Central memory CD8-positive, alpha-beta T cell (primary cell): ENCODE data around the gene CCDC87.
"Not testable (repeated sequence)": the region's sequence is repeated elsewhere in the genome, so short reads cannot be mapped to it uniquely, and the experiment has no call there.

Experiments used
- ATAC-seq: fragments of 150-1000 bp; cut with Tn5 transposase; replicated peaks from 2 replicates; pipeline ENCODE4 v1.10.0; 2022; ENCODE audit warnings: mild to moderate bottlenecking, moderate FRiP score, moderate number of reproducible peaks; ENCODE audit not compliant: poor library complexity, severe bottlenecking; ENCODE audit errors: extremely low read depth
- DNase-seq, 2 donors: peaks; one replicate each; pipeline ENCODE4 v3.0.0; 2021; ENCODE audit warnings: low spot score in 2 of 2
- H3K27ac Mint-ChIP-seq: one replicate; pipeline ENCODE4 v1.8.0; 2022; ENCODE audit warnings: low read depth, mild to moderate bottlenecking, moderate library complexity, mixed read lengths
- H3K27me3 Mint-ChIP-seq: one replicate; pipeline ENCODE4 v1.8.0; 2022; ENCODE audit warnings: mixed read lengths
- H3K36me3 Mint-ChIP-seq: one replicate; pipeline ENCODE4 v1.8.0; 2022; ENCODE audit warnings: mild to moderate bottlenecking, moderate library complexity, mixed read lengths; ENCODE audit not compliant: insufficient read depth
- H3K4me1 Mint-ChIP-seq: one replicate; pipeline ENCODE4 v1.8.0; 2022; ENCODE audit warnings: mixed read lengths
- H3K4me3 Mint-ChIP-seq: one replicate; pipeline ENCODE4 v1.8.0; 2022; ENCODE audit warnings: mild to moderate bottlenecking, moderate library complexity, mixed read lengths
- H3K9me3 Mint-ChIP-seq: one replicate; pipeline ENCODE4 v1.8.0; 2022; ENCODE audit warnings: mixed read lengths

The CCDC87 gene

DNA sequence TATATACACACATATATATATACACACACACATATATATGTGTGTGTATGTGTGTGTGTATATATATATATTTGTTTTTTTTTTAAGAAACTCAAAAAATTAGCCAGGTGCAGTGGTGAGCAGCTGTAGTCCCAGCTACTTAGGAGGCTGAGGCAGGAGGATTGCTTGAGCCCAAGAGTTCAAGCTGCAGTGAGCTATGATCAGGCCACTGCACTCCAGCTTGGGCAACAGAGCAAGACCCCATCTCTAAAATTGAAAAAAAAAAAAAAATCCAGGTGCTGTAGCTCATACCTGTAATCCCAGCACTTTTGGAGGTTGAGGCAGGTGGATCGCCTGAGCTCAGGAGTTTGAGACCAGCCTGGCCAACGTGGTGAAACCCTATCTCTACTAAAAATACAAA lies 3.5 kb downstream of the CCDC87 start:
- Mint-ChIP-seq H3K36me3 (peaks cover 13% of the 10 kb centered on the region), H3K4me1 (peaks cover 19% of the 10 kb centered on the region)
- not testable (repeated sequence) for H3K4me3 Mint-ChIP-seq, H3K27ac Mint-ChIP-seq, H3K27me3 Mint-ChIP-seq, H3K9me3 Mint-ChIP-seq, ATAC-seq, DNase-seq

DNA sequence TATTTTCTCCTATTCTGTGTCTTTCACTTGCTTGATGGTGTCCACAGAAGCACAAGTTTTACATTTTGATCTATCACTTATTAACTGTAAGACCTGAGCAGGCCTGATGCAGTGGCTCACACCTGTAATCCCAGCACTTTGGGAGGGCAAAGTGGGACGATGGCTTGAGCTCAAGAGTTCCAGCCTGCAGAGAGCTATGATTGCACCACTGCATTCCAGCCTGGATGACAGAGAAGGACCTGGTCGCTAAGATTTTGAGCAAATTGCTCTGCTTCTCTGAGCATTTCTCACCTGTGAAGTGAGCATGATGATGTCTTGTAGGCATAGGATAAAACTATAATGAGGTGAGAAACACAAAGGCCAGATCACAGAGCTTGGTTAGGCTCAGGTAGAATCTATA lies 6.7 kb downstream of the CCDC87 start:
- ATAC-seq (no peak), DNase-seq (no peak)
- Mint-ChIP-seq H3K27me3 (no peaks in the 10 kb centered on the region), H3K4me1 (no peaks in the 10 kb centered on the region), H3K9me3 (no peaks in the 10 kb centered on the region), H3K36me3 (no peaks in the 10 kb centered on the region), H3K27ac (no peak overlapping the region), H3K4me3 (no peak overlapping the region)

DNA sequence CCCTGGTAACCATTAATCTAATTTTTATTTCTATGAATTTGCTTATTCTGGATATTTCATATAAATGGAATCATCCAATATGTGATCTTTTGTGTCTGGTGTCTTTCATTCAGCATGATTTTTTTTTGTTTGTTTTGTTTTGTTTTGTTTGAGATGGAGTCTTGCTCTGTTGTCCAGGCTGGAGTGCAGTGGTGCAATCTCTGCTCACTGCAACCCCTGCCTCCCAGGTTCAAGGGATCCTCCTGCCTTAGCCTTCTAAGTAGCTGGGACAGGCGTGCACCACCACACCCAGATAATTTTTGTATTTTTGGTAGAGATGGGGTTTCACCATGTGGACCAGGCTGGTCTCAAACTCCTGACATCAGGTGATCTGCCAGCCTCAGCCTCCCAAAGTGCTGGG lies 7.4 kb downstream of the CCDC87 start:
- not testable (repeated sequence) for DNase-seq, H3K4me3 Mint-ChIP-seq, H3K27ac Mint-ChIP-seq, H3K27me3 Mint-ChIP-seq, ATAC-seq, H3K9me3 Mint-ChIP-seq, H3K4me1 Mint-ChIP-seq, H3K36me3 Mint-ChIP-seq

DNA sequence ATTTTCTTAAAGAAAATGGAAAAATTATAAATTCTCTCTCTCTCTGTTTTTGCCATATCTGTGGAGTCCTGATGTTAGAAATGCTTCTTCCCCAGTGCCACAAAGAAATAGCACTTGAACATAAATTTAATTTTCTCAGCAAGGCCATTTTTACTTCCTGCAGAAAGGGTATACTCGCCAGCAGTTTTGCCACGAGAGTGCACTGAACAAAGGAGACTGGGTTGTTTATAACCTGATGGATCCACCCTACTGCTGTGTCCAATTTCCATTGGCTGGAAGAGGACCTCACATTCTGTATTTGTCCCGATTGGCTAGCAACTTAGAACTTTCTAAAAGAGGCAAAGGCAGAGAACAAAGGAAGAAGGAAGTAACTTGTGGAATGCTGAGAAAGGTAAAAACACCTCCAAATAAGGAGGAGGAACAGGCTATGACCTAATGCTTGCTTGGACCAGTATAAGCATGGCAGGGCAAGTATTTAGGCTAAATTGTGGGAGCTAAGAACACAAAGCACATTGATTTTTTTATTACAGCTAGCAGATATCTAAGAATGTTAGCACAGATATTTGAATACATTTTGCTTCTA lies 10.2 kb downstream of the CCDC87 start:
- not testable (repeated sequence) for ATAC-seq, H3K9me3 Mint-ChIP-seq, H3K27me3 Mint-ChIP-seq, H3K4me1 Mint-ChIP-seq, H3K36me3 Mint-ChIP-seq, DNase-seq, H3K4me3 Mint-ChIP-seq, H3K27ac Mint-ChIP-seq

DNA sequence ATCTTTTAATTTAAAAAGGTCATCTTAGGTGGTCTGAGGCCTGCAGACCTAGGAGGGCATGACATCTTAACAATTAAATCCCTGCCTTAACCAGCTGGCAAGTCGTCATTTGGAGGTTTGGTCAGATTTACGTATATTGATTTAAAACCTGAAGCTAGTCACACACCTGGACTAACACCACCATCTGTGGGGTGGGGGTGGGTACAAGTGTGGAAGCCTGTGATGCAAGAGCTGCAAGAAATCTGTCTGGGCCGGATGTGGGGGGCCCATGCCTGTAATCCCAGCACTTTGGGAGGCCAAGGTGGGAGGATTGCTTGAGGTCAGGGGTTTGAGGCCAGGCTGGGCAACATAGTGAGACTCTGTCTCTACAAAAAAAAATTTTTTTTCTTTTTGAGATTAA lies 11.6 kb downstream of the CCDC87 start:
- Mint-ChIP-seq H3K27ac (no peak overlapping the region), H3K4me1 (peaks cover 8% of the 10 kb centered on the region), H3K27me3 (peaks cover 6% of the 10 kb centered on the region), H3K4me3 (no peak overlapping the region), H3K9me3 (no peaks in the 10 kb centered on the region), H3K36me3 (no peaks in the 10 kb centered on the region)
- DNase-seq = no peak
- ATAC-seq = no peak

DNA sequence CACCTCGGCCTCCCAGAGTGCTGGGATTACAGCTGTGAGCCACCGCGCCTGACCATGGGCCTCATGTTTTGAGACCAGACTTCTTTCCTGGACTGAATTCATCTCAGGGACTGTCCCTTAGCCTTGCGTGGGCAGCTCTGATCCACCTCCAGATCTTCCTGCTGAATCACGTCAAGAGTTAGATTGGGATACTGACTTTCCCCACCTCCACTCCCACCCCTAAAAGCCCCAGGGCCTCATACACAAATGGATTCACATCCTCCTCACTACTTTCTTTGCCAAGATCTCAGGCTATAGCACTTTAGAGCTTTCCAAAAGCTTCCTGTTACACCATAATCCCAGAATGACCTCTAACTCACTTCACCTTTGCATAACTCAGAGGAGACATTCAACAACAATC lies 12.1 kb downstream of the CCDC87 start:
- Mint-ChIP-seq H3K36me3 (no peaks in the 10 kb centered on the region), H3K4me3 (no peak overlapping the region), H3K27ac (no peak overlapping the region), H3K9me3 (no peaks in the 10 kb centered on the region), H3K4me1 (peaks cover 8% of the 10 kb centered on the region), H3K27me3 (peaks cover 11% of the 10 kb centered on the region)
- no peak for DNase-seq
- no peak for ATAC-seq

DNA sequence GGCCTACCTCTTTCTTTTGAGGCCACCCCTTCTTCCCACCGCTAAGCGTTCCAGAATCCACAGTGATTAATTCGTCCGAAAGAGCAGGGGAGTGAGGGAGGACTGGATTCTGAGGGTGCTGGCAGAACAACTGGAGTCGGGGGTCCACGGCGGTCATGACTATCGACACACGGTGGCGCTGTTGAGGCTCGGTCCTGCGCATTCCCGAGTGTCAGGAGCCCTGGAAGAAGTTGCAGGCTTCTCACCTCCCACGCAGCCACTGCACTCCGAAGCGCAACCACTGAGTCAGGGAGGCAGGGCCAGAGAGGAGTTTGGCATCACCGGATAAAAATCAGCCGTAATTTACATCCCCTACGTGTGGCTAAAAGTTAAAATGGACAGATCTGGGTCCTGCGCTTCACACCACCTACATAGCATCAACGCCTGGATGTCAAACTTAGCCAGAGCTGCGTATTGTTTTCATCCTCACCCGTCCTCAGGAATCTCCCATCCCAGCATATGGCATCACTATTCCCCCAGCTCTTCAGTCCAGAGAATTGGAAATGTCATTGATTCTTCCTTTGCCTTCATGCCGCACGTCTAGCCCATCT lies 13.8 kb downstream of the CCDC87 start:
- no peaks in the 10 kb centered on the region for H3K36me3 Mint-ChIP-seq
- ATAC-seq (peak; percentile 43), DNase-seq (peak; percentile 42 to 73)
- no peak overlapping the region for H3K4me3 Mint-ChIP-seq
- H3K27me3 Mint-ChIP-seq = peaks cover 28% of the 10 kb centered on the region
- no peak overlapping the region for H3K27ac Mint-ChIP-seq
- H3K9me3 Mint-ChIP-seq = no peaks in the 10 kb centered on the region
- H3K4me1 Mint-ChIP-seq = peaks cover 8% of the 10 kb centered on the region

DNA sequence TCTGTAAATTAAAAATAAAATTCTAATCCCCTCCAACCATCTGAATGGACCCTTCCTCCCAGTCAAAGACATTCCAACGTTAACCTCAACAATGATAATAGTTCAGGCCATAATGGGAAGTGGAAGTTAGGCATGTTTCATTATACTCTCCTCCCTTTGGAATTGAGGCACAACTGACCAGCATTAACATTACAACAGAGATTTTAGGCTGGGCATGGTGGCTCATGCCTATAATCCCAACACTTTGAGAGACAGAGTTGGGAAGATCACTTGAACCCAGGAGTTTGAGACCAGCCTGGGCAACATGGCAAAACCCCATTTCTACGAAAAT lies 22.0 kb downstream of the CCDC87 start:
- DNase-seq (no peak), ATAC-seq (no peak)
- Mint-ChIP-seq H3K27me3 (peaks cover 35% of the 10 kb centered on the region), H3K4me3 (no peak overlapping the region), H3K9me3 (no peaks in the 10 kb centered on the region), H3K4me1 (peaks cover 5% of the 10 kb centered on the region), H3K27ac (no peak overlapping the region), H3K36me3 (no peaks in the 10 kb centered on the region)

DNA sequence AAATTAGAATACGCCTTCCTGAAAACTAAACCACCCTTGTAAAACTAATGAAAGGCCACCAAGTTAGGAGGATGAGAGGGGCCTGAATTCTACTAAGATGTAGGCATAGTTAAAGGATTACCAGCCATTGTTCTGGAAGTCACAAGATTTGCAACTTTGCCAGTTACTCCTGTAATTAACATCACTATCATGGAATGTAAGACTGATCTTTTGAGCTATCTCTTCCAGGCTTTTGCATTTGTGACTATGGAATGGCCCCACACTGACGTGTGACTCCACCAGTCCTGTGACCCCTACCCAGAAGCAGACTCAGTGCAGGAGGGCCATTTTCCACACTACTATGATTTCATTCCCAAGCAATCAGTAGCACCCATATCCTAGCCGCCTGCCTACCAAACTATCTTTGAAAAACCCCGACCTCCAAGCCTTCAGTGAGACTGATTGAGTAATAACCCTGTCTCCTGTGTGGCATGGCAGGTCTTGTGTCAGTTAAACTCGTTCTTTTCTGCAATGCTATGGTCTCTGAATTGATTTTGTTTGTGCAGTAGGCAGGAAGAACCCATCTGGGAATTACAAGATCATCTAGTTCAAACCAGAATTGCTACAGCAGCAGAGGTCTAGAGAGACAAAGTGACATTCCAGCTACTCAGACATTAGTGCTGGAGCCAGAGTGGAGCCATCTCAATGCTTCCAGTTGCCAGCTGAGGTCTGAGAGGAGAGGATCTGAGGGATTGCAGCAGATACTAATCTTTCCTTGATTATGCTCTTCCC lies 22.6 kb downstream of the CCDC87 start:
- peaks cover 29% of the 10 kb centered on the region for H3K27me3 Mint-ChIP-seq
- peaks cover 5% of the 10 kb centered on the region for H3K4me1 Mint-ChIP-seq
- H3K9me3 Mint-ChIP-seq = no peaks in the 10 kb centered on the region
- H3K36me3 Mint-ChIP-seq = no peaks in the 10 kb centered on the region
- H3K4me3 Mint-ChIP-seq = no peak overlapping the region
- DNase-seq = no peak
- H3K27ac Mint-ChIP-seq = no peak overlapping the region
- no peak for ATAC-seq

DNA sequence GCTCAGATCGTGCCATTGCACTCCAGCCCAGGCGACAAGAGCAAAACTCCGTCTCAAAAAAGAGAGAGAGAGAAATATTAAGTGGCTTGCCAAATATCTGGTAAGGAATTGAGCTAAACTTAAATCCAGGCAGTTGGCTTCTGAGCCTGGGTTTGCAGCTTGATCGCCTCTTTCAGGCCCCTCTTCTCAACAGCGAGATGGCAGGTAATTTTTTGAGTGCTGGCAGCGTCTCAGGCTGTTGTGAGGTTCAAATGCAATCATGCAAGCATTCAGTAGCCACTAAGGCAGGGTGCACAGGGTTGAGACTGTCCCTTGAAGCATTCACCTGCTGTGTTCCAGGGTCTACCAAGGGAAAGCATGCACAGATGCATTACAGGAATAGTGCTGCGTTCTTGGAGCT lies 23.8 kb downstream of the CCDC87 start:
- H3K4me3 Mint-ChIP-seq = no peak overlapping the region
- ATAC-seq = no peak
- H3K27ac Mint-ChIP-seq = no peak overlapping the region

DNA sequence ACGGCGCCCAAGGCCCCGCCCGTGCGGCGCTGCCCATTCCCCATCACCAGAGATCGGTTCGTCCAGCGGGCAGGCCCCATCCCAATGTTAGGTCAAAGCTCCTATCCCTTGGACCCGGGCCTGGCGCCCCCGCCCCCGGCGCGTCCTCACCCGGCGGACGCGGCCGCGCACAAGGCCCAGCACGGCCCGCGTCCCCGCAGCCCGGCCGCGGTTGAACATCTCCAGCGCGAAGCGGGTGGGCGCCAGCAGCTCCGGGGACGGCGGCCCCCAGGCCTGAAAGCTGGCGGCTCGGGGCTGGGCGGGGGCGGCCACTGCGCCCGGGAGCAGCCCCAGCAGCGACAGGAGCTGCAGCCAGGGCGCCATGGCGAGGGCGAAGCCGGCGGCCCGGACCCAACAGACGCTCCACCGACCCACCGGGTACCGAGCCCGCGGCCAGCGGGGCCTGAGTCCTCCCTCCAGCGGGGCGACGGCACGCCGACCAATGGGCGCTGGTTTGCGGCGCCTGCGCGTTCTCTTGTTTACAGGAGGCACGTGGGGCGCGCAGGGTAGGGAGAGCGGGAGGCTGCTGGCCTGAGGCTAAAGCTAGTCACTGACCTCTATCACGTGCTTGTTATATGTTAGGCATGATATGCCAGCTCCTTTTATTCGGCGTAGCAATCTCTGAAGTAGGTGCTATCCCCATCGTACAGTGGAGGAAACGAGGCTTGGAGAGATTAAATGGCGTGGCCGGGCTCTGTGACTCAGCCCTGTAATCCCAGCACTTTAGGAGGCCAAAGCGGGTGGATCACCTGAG lies 24.5 kb downstream of the CCDC87 start, which contains the start of gene CTSF:
TSS of gene CTSF (minus strand) at position 483 of the 793 bp plus-strand sequence. CDS start at position 363, 120 bp downstream.
- Mint-ChIP-seq H3K9me3 (no peaks in the 10 kb centered on the region), H3K36me3 (no peaks in the 10 kb centered on the region), H3K27ac (no peak within 1 kb of the TSS), H3K27me3 (peaks cover 10% of the 10 kb centered on the region), H3K4me3 (peak within 1 kb of the TSS; percentile 72), H3K4me1 (peaks cover 5% of the 10 kb centered on the region)
- DNase-seq = peak; percentile 23 to 29
- ATAC-seq = peak; percentile 65

More for the DNA sequence above, 23.8 kb downstream of the CCDC87 start:
- Mint-ChIP-seq H3K4me1 (peaks cover 5% of the 10 kb centered on the region), H3K9me3 (no peaks in the 10 kb centered on the region), H3K27me3 (peaks cover 17% of the 10 kb centered on the region), H3K36me3 (no peaks in the 10 kb centered on the region)
- DNase-seq = no peak

DNA sequence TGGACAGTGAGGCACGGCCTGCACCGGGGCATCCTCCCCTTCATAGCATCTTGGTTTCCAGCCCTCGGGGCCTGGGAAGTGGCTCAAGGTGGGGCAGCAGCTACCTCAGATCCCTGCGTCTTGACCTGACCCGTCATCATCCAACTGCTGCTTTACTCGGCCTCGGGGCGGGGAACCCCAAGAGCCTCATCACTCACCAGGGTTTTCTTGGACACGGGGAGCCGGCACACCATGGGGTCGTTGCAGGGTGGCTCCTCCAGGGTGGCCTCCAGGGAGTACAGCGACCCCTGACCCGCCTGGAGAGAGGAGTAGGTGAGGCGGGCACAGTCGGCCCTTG lies 25.1 kb downstream of the CCDC87 start:
- no peak for ATAC-seq
- H3K27me3 Mint-ChIP-seq = peaks cover 9% of the 10 kb centered on the region
- no peak overlapping the region for H3K27ac Mint-ChIP-seq
- H3K4me1 Mint-ChIP-seq = peaks cover 5% of the 10 kb centered on the region
- H3K36me3 Mint-ChIP-seq = no peaks in the 10 kb centered on the region
- no peaks in the 10 kb centered on the region for H3K9me3 Mint-ChIP-seq
- DNase-seq = no peak
- peak overlapping the region; percentile 72 for H3K4me3 Mint-ChIP-seq
